OCI-LY3 (cell line): ENCODE measurements around the gene XRCC4.

Source experiments
- H2AFZ ChIP-seq: fragments of 200-600, 300-600 bp; shearing (Covaris generic); 2 replicates; pipeline ENCODE4 v1.6.0; 2014; ENCODE audit warnings: antibody characterized with exemption, low read depth, low read length
- H3K27ac ChIP-seq: fragments of 200-600, 300-600 bp; sonication (generic); 2 replicates; pipeline ENCODE4 v1.5.1; 2014; ENCODE audit warnings: mild to moderate bottlenecking, low read length, moderate library complexity, mixed read lengths
- H3K27me3 ChIP-seq: fragments of 200-600, 300-600 bp; sonication (generic); 2 replicates; pipeline ENCODE4 v1.6.1; 2014; ENCODE audit warnings: low read depth, low read length, mixed read lengths
- H3K36me3 ChIP-seq: fragments of 200-600, 300-600 bp; sonication (generic); replicated peaks from 2 replicates; pipeline ENCODE3; 2014; ENCODE audit warnings: low read depth, low read length, mixed read lengths
- H3K4me1 ChIP-seq: fragments of 300-600, 200-600 bp; sonication (generic); 2 replicates; pipeline ENCODE4 v1.6.1; 2014; ENCODE audit warnings: low read length, mixed read lengths
- H3K4me2 ChIP-seq: fragments of 200-600, 300-600 bp; sonication (generic); 2 replicates; pipeline ENCODE4 v1.6.1; 2014; ENCODE audit warnings: low read length, mixed read lengths
- H3K4me3 ChIP-seq: fragments of 300-600, 200-600 bp; sonication (generic); 2 replicates; pipeline ENCODE4 v1.5.1; 2014; ENCODE audit warnings: antibody characterized with exemption, mild to moderate bottlenecking, low read length, moderate library complexity
- H3K79me2 ChIP-seq: fragments of 300-600, 200-600 bp; shearing (Covaris generic); 2 replicates; pipeline ENCODE4 v1.6.1; 2014; ENCODE audit warnings: mild to moderate bottlenecking, low read length, mixed read lengths
- H3K9ac ChIP-seq: fragments of 300-600, 200-600 bp; shearing (Covaris generic); 2 replicates; pipeline ENCODE4 v1.6.0; 2014; ENCODE audit warnings: mild to moderate bottlenecking, low read length, moderate library complexity
- H3K9me3 ChIP-seq: fragments of 200-600, 300-600 bp; shearing (Covaris generic); 2 replicates; pipeline ENCODE4 v1.6.1; 2014; ENCODE audit warnings: low read length, mixed read lengths; ENCODE audit not compliant: insufficient read depth
- H4K20me1 ChIP-seq: fragments of 200-600, 300-600 bp; sonication (generic); 2 replicates; pipeline ENCODE4 v1.6.1; 2016; ENCODE audit warnings: low read length, mixed read lengths; ENCODE audit not compliant: insufficient read depth
- CTCF ChIP-seq: fragments of 200-600, 300-600 bp; sonication (generic); IDR thresholded peaks from 2 replicates; pipeline ENCODE4 v1.5.1; 2014; ENCODE audit warnings: antibody characterized with exemption, low read length, low read depth
- EZH2phosphoT487 ChIP-seq: fragments of 200-600 bp; shearing (Covaris generic); IDR thresholded peaks from 2 replicates; pipeline ENCODE4 v1.6.1; 2018; ENCODE audit warnings: antibody characterized with exemption, mixed run types, low read depth

Gene XRCC4

GRCh38 chr5:83034528-83035207 lies 42.7 kb upstream of the XRCC4 start:
- TF ChIP-seq EZH2phosphoT487 (no peak), CTCF (no peak)
- no peaks in the 10 kb centered on the region for H3K27me3 ChIP-seq
- no peaks in the 10 kb centered on the region for H3K36me3 ChIP-seq
- no peaks in the 10 kb centered on the region for H4K20me1 ChIP-seq
- no peaks in the 10 kb centered on the region for H3K79me2 ChIP-seq
- peaks cover 11% of the 10 kb centered on the region for H3K4me1 ChIP-seq
- no peak overlapping the region for H3K4me2 ChIP-seq
- no peak overlapping the region for H2AFZ ChIP-seq
- no peak overlapping the region for H3K9ac ChIP-seq
- H3K27ac ChIP-seq = no peak overlapping the region
- no peak overlapping the region for H3K4me3 ChIP-seq
- H3K9me3 ChIP-seq = no peaks in the 10 kb centered on the region

- TF ChIP-seq EZH2phosphoT487 = no peak
- TF ChIP-seq CTCF = no peak
- no peaks in the 10 kb centered on the region for H3K9me3 ChIP-seq
- H3K36me3 ChIP-seq = no peaks in the 10 kb centered on the region
- H4K20me1 ChIP-seq = no peaks in the 10 kb centered on the region
- H2AFZ ChIP-seq = no peak overlapping the region
- H3K4me3 ChIP-seq = no peak overlapping the region
- H3K9ac ChIP-seq = no peak overlapping the region
- no peaks in the 10 kb centered on the region for H3K27me3 ChIP-seq
- no peak overlapping the region for H3K27ac ChIP-seq
- H3K4me2 ChIP-seq = no peak overlapping the region
- H3K79me2 ChIP-seq = no peaks in the 10 kb centered on the region
- H3K4me1 ChIP-seq = peaks cover 11% of the 10 kb centered on the region
Observed at GRCh38 chr5:83035373-83036100, 41.8 kb upstream of the XRCC4 start.

GRCh38 chr5:83036991-83037575 lies 40.3 kb upstream of the XRCC4 start:
- H3K27ac ChIP-seq = no peak overlapping the region
- H3K4me3 ChIP-seq = no peak overlapping the region
- H2AFZ ChIP-seq = peak overlapping the region; percentile 60
- H3K27me3 ChIP-seq = no peaks in the 10 kb centered on the region
- no peak overlapping the region for H3K9ac ChIP-seq
- no peaks in the 10 kb centered on the region for H3K79me2 ChIP-seq
- no peaks in the 10 kb centered on the region for H4K20me1 ChIP-seq
- H3K36me3 ChIP-seq = no peaks in the 10 kb centered on the region
- peaks cover 11% of the 10 kb centered on the region for H3K4me1 ChIP-seq
- TF ChIP-seq CTCF (no peak), EZH2phosphoT487 (no peak)
- peak overlapping the region; percentile 50 for H3K4me2 ChIP-seq
- H3K9me3 ChIP-seq = no peaks in the 10 kb centered on the region

GRCh38 chr5:83038924-83039323 lies 38.4 kb upstream of the XRCC4 start:
- Histone ChIP-seq H3K27me3 (no peaks in the 10 kb centered on the region), H2AFZ (no peak overlapping the region)

More at GRCh38 chr5:83038924-83039323, 38.4 kb upstream of the XRCC4 start:
- Histone ChIP-seq H3K9me3 (no peaks in the 10 kb centered on the region), H3K9ac (no peak overlapping the region), H3K4me2 (no peak overlapping the region), H3K4me1 (peaks cover 11% of the 10 kb centered on the region), H3K36me3 (no peaks in the 10 kb centered on the region), H4K20me1 (no peaks in the 10 kb centered on the region), H3K4me3 (no peak overlapping the region), H3K27ac (no peak overlapping the region), H3K79me2 (no peaks in the 10 kb centered on the region)
- TF ChIP-seq EZH2phosphoT487 = no peak
- no peak for TF ChIP-seq CTCF
